NCI-H526 (cell line): ENCODE measurements around the gene ANTXR2.
"Not testable (repeated sequence)": the region's sequence is repeated elsewhere in the genome, so short reads cannot be mapped to it uniquely, and the experiment has no call there.

Experiments
- DNase-seq, 2 experiments: peaks; one replicate each; lab custom pipeline; 2025; lab: John Stamatoyannopoulos, UW

Gene ANTXR2

GRCh38 chr4:80072744-80073472 is at the start of gene ANTXR2:
Gene ANTXR2 (minus strand): TSS chr4:80073229. CDS start chr4:80072560, 669 bp downstream.
- peak; percentile 20 to 67 for DNase-seq

GRCh38 chr4:80121815-80122214 is 48.8 kb upstream of the ANTXR2 start:
- DNase-seq: not testable (repeated sequence)

GRCh38 chr4:80119620-80120019 is 46.6 kb upstream of the ANTXR2 start:
- DNase-seq: not testable (repeated sequence)

- DNase-seq: no peak
These were observed 43.5 kb upstream of the ANTXR2 start for GRCh38 chr4:80116516-80116915.

GRCh38 chr4:80115368-80116181 is 42.5 kb upstream of the ANTXR2 start:
- peak in 1 of 2 experiments; percentile 23 for DNase-seq

GRCh38 chr4:80114732-80115265 is 41.8 kb upstream of the ANTXR2 start:
- DNase-seq: peak in 1 of 2 experiments; percentile 23

- no peak for DNase-seq
These were observed 40.6 kb upstream of the ANTXR2 start for GRCh38 chr4:80113615-80114014.

- no peak for DNase-seq
These were observed 39.2 kb upstream of the ANTXR2 start for GRCh38 chr4:80112236-80112635.

GRCh38 chr4:80111276-80111675 is 38.2 kb upstream of the ANTXR2 start:
- DNase-seq: no peak

GRCh38 chr4:80107374-80107773 is 34.3 kb upstream of the ANTXR2 start:
- DNase-seq: no peak

- no peak for DNase-seq
These were observed 31.9 kb upstream of the ANTXR2 start for GRCh38 chr4:80104927-80105326.

GRCh38 chr4:80103629-80104028 is 30.6 kb upstream of the ANTXR2 start:
- peak; percentile 54 to 61 for DNase-seq

- no peak for DNase-seq
These were observed 28.7 kb upstream of the ANTXR2 start for GRCh38 chr4:80101792-80102116.

- DNase-seq: no peak
These were observed 28.2 kb upstream of the ANTXR2 start for GRCh38 chr4:80101071-80101791.

GRCh38 chr4:80099671-80100070 is 26.6 kb upstream of the ANTXR2 start:
- no peak for DNase-seq

GRCh38 chr4:80098635-80099034 is 25.6 kb upstream of the ANTXR2 start:
- DNase-seq: no peak

GRCh38 chr4:80097400-80098177 is 24.6 kb upstream of the ANTXR2 start:
- no peak for DNase-seq

GRCh38 chr4:80096175-80096850 is 23.3 kb upstream of the ANTXR2 start:
- DNase-seq: no peak

- no peak for DNase-seq
These were observed 21.2 kb upstream of the ANTXR2 start for GRCh38 chr4:80094191-80094590.

GRCh38 chr4:80093563-80093962 is 20.5 kb upstream of the ANTXR2 start:
- DNase-seq: no peak

- no peak for DNase-seq
These were observed 19.8 kb upstream of the ANTXR2 start for GRCh38 chr4:80092847-80093246.
